Measurements from ENCODE around the gene TUBGCP3. TPM values are rescaled to one million over a fixed set of nuclear protein-coding genes. Genes with fewer than 3 reads are reported as not detected.

The TUBGCP3 gene
- total and polyA plus RNA-seq, 2 experiments from 2014 or later: 12.0 to 12.2 TPM

DNA sequence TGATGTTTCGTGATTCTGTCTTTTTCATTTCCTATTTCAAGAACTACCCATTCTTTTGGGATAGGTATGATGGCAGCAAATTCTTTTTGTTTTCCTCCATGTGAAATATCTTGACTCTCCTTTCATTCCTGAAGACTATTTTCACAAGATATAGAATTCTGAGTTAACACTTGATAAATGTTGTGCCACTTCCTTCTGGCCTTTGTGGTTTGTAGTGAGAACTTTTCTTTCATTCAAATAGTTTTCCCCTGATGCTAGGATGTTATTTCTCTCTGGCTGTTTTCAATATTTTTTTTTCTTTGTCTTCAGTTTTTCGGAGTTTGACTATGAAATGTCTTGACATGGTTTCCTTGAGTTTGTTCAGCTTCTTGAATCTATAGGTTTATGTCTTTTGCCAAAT is 8.3 kb upstream of the TUBGCP3 start:
- H3K4me2 ChIP-seq (ENCODE audit: unreplicated experiment): no peak overlapping the region
- no peaks in the 10 kb centered on the region for H4K20me1 ChIP-seq (ENCODE audit: insufficient read depth)
- H3K36me3 ChIP-seq (ENCODE audit: low read depth): no peaks in the 10 kb centered on the region
- peaks cover 14% of the 10 kb centered on the region for H3K27me3 ChIP-seq (replicated peaks; ENCODE audit: insufficient read depth)
- H3K9ac ChIP-seq: no peak overlapping the region
- no peaks in the 10 kb centered on the region for H3K79me2 ChIP-seq (ENCODE audit: insufficient read depth)
- peaks cover 3% of the 10 kb centered on the region; the same call in 1 of the 2 replicates for H3K9me2 ChIP-seq (ENCODE audit: insufficient read depth)
- TF ChIP-seq EZH2phosphoT487 (IDR thresholded peaks at IDR 0.05; ENCODE audit: insufficient read depth, low read depth) (no peak), EZH2 (IDR thresholded peaks at IDR 0.05; ENCODE audit: insufficient read depth, poor library complexity, severe bottlenecking) (no peak)
- H3K9me3 ChIP-seq (ENCODE audit: low read depth): no peaks in the 10 kb centered on the region
- H3F3A ChIP-seq (ENCODE audit: insufficient read depth): no peaks in the 10 kb centered on the region
- in situ Hi-C loops (cut with MboI): no loop called here
- H3K27ac ChIP-seq: no peak overlapping the region
- DNase-seq: no peak
- no peak overlapping the region for H3K4me3 ChIP-seq
- 51 to 53% methylated on average over 2 of the region's 2 CpGs for WGBS, 2 experiments (ENCODE audit: low coverage in 1 of 2, low lambda C conversion rate in 2 of 2, missing lambda C conversion rate in 2 of 2)
- no peaks in the 10 kb centered on the region for H3K4me1 ChIP-seq (ENCODE audit: insufficient read depth)
- H2AFZ ChIP-seq: no peak overlapping the region

DNA sequence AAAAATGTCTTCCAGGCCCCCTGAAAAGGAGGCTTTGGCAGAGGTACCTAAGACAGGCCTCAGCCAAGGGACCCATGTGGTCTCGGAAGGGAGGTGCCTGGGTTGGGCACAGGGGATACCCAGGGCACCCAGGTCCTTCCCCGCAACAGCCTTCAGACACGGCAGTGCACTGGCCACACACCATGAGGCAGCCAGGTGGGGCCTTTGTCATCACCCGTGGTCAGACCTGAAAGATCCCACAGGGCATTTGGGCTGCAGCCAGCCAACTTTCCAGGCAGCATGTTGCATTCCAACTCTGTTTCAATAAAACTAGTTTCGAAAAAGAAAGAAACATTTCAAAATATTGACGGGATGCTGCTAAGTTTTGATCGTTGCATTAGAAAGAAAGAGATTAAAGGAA is 4.7 kb upstream of the TUBGCP3 start:
- Histone ChIP-seq H3K27ac (no peak overlapping the region), H3K9me3 (ENCODE audit: low read depth) (no peaks in the 10 kb centered on the region), H3K4me3 (no peak overlapping the region), H3F3A (ENCODE audit: insufficient read depth) (no peaks in the 10 kb centered on the region; the same call in 1 of the 2 replicates), H3K4me2 (ENCODE audit: unreplicated experiment) (no peak overlapping the region), H4K20me1 (ENCODE audit: insufficient read depth) (no peaks in the 10 kb centered on the region), H3K9ac (no peak overlapping the region), H3K9me2 (ENCODE audit: insufficient read depth) (peaks cover 3% of the 10 kb centered on the region; the same call in 1 of the 2 replicates), H3K36me3 (ENCODE audit: low read depth) (no peaks in the 10 kb centered on the region), H3K79me2 (ENCODE audit: insufficient read depth) (no peaks in the 10 kb centered on the region), H2AFZ (no peak overlapping the region), H3K27me3 (replicated peaks; ENCODE audit: insufficient read depth) (peaks cover 14% of the 10 kb centered on the region), H3K4me1 (ENCODE audit: insufficient read depth) (no peaks in the 10 kb centered on the region)
- 57 to 64% methylated on average over 7 of the region's 7 CpGs for WGBS, 2 experiments (ENCODE audit: low coverage in 1 of 2, low lambda C conversion rate in 2 of 2, missing lambda C conversion rate in 2 of 2)
- DNase-seq: no peak
- in situ Hi-C loops (cut with MboI): no loop called here
- TF ChIP-seq EZH2phosphoT487 (IDR thresholded peaks at IDR 0.05; ENCODE audit: insufficient read depth, low read depth) (no peak), EZH2 (IDR thresholded peaks at IDR 0.05; ENCODE audit: insufficient read depth, poor library complexity, severe bottlenecking) (no peak)

DNA sequence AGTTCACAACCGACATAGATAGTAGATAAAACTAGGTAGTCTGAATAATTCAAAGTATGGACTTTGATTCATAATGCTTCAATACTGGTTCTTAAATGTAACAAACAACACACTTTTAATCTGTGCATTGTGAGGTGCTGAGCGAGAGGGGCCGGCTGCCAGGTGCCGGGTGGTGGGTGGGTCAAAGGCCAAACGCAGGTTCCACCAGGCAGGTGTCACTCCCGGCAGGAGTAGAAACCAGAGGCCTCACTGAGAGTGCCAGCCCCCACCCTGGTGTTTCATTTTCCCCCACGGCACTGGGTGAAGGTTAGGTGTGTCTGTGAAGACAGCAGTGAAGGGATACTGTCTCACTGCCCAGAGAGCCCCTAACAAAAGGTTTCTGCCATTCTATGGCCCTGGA is 4.2 kb upstream of the TUBGCP3 start:
- 62 to 65% methylated on average over 7 of the region's 7 CpGs for WGBS, 2 experiments (ENCODE audit: low coverage in 1 of 2, low lambda C conversion rate in 2 of 2, missing lambda C conversion rate in 2 of 2)

DNA sequence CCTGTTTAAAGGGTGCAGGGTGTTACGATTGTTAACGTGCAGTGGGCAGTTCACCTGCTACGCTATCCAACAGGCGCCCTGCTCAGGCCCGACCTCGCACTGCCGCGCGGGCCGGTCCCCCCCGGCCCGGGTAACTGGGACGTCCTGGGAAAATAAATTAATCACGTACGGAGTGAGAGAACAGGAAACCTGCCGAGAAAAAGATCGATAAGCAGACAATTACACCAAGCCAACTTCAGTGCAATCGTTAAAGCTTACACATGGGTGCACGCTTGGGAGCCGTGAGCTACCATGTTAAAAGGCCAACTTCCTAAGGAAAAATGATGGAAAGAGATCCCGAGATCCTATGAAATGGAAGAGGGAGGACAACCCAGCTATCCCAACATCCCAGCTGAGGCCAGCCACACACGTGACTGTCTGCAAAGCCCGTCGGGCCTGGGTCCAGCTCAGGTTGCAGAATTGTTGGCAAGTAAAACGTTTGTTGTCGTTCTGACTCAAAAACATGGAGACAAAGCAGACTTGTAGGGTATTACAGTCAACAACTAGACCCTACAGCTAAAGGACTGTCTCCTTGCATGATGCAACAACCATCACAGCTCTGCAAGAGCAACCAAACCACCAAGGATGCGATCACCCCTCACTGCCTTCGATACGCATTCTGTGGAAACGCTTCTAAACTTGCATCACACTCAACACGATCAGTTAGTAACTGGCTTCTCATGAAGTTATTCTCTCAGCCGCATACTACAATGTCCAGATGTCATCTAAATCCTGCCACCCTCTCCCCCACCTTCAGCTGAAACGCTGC is 741 bp upstream of the TUBGCP3 start:
- peak overlapping the region; percentile 80 for H3K4me3 ChIP-seq
- no peaks in the 10 kb centered on the region for H4K20me1 ChIP-seq (ENCODE audit: insufficient read depth)
- no peak for DNase-seq
- TF ChIP-seq EZH2phosphoT487 (IDR thresholded peaks at IDR 0.05; ENCODE audit: insufficient read depth, low read depth): no peak
- TF ChIP-seq EZH2 (IDR thresholded peaks at IDR 0.05; ENCODE audit: insufficient read depth, poor library complexity, severe bottlenecking): no peak
- H3F3A ChIP-seq (ENCODE audit: insufficient read depth): peaks cover 9% of the 10 kb centered on the region
- peaks cover 7% of the 10 kb centered on the region; the same call in 1 of the 2 replicates for H3K4me1 ChIP-seq (ENCODE audit: insufficient read depth)
- no peaks in the 10 kb centered on the region for H3K9me2 ChIP-seq (ENCODE audit: insufficient read depth)
- H3K4me2 ChIP-seq (ENCODE audit: unreplicated experiment): peak overlapping the region; percentile 89
- H3K9ac ChIP-seq: peak overlapping the region; percentile 90
- H3K36me3 ChIP-seq (ENCODE audit: low read depth): no peaks in the 10 kb centered on the region
- no peaks in the 10 kb centered on the region for H3K9me3 ChIP-seq (ENCODE audit: low read depth)
- peak overlapping the region; percentile 95 for H2AFZ ChIP-seq
- H3K27me3 ChIP-seq (replicated peaks; ENCODE audit: insufficient read depth): peaks cover under 1% of the 10 kb centered on the region; the same call in 1 of the 2 replicates
- in situ Hi-C loops (cut with MboI): no loop called here
- 69 to 70% methylated on average over 33 of the region's 33 CpGs for WGBS, 2 experiments (ENCODE audit: low coverage in 1 of 2, low lambda C conversion rate in 2 of 2, missing lambda C conversion rate in 2 of 2)
- peaks cover 35% of the 10 kb centered on the region for H3K79me2 ChIP-seq (ENCODE audit: insufficient read depth)
- H3K27ac ChIP-seq: peak overlapping the region; percentile 84

More for the DNA sequence above, 4.2 kb upstream of the TUBGCP3 start:
- Histone ChIP-seq H2AFZ (no peak overlapping the region), H3K9ac (no peak overlapping the region), H3K79me2 (ENCODE audit: insufficient read depth) (no peaks in the 10 kb centered on the region), H3K4me1 (ENCODE audit: insufficient read depth) (no peaks in the 10 kb centered on the region), H3K36me3 (ENCODE audit: low read depth) (no peaks in the 10 kb centered on the region), H3F3A (ENCODE audit: insufficient read depth) (no peaks in the 10 kb centered on the region; the same call in 1 of the 2 replicates), H3K4me2 (ENCODE audit: unreplicated experiment) (no peak overlapping the region), H4K20me1 (ENCODE audit: insufficient read depth) (no peaks in the 10 kb centered on the region), H3K27ac (no peak overlapping the region), H3K4me3 (no peak overlapping the region), H3K27me3 (replicated peaks; ENCODE audit: insufficient read depth) (peaks cover 14% of the 10 kb centered on the region), H3K9me3 (ENCODE audit: low read depth) (no peaks in the 10 kb centered on the region), H3K9me2 (ENCODE audit: insufficient read depth) (peaks cover 3% of the 10 kb centered on the region; the same call in 1 of the 2 replicates)
- no peak for TF ChIP-seq EZH2phosphoT487 (IDR thresholded peaks at IDR 0.05; ENCODE audit: insufficient read depth, low read depth)
- no peak for TF ChIP-seq EZH2 (IDR thresholded peaks at IDR 0.05; ENCODE audit: insufficient read depth, poor library complexity, severe bottlenecking)
- in situ Hi-C loops (cut with MboI): no loop called here
- no peak for DNase-seq
